Measurements from ENCODE around the gene NAT16. TPM values are rescaled to one million over a fixed set of nuclear protein-coding genes. Genes with fewer than 3 reads are reported as not detected.
"Not testable (repeated sequence)": the region's sequence is repeated elsewhere in the genome, so short reads cannot be mapped to it uniquely, and the experiment has no call there.

Gene NAT16
- total RNA-seq, 1 donor from 2014 or later = not detected

GRCh38 chr7:101137651-101138212 lies 42.4 kb downstream of the NAT16 start:
- Mint-ChIP-seq H3K9me3 (no peaks in the 10 kb centered on the region), H3K27me3 (ENCODE audit: insufficient read depth, low read depth) (peaks cover 6% of the 10 kb centered on the region), H3K4me3 (peak overlapping the region; percentile 58), H3K36me3 (no peaks in the 10 kb centered on the region), H3K27ac (peak overlapping the region; percentile 57), H3K4me1 (peaks cover 41% of the 10 kb centered on the region)
- H3K36me3 ChIP-seq = no peaks in the 10 kb centered on the region
- DNase-seq (ENCODE audit: low spot score) = no peak
- H3F3A ChIP-seq (ENCODE audit: low read depth) = peaks cover 14% of the 10 kb centered on the region
- no peak for TF ChIP-seq EZH2phosphoT487 (IDR thresholded peaks at IDR 0.05)
- no peak for TF ChIP-seq CTCF (IDR thresholded peaks at IDR 0.05)
- TF ChIP-seq EZH2 (IDR thresholded peaks at IDR 0.05) = no peak
- no peak overlapping the region for H3K4me3 ChIP-seq
- H3K9me3 ChIP-seq (ENCODE audit: low read depth) = no peaks in the 10 kb centered on the region
- H4K20me1 ChIP-seq (ENCODE audit: low read depth) = no peaks in the 10 kb centered on the region
- no peak overlapping the region for H3K9ac ChIP-seq
- no peak overlapping the region for H3K4me2 ChIP-seq
- H3K79me2 ChIP-seq (ENCODE audit: low read depth) = no peaks in the 10 kb centered on the region
- peaks cover 22% of the 10 kb centered on the region for H3K4me1 ChIP-seq
- no peak overlapping the region for H3K27ac ChIP-seq
- H3K27me3 ChIP-seq = no peaks in the 10 kb centered on the region
- no peak overlapping the region for H2AFZ ChIP-seq (replicated peaks)

- no peaks in the 10 kb centered on the region for H3K79me2 ChIP-seq (ENCODE audit: low read depth)
- H3K27me3 ChIP-seq = no peaks in the 10 kb centered on the region
- H3K4me3 Mint-ChIP-seq = peak overlapping the region; percentile 55
- H3K27ac ChIP-seq = no peak overlapping the region
- peaks cover 14% of the 10 kb centered on the region for H3F3A ChIP-seq (ENCODE audit: low read depth)
- H3K27me3 Mint-ChIP-seq (ENCODE audit: insufficient read depth, low read depth) = peaks cover 6% of the 10 kb centered on the region
- H4K20me1 ChIP-seq (ENCODE audit: low read depth) = no peaks in the 10 kb centered on the region
- H3K36me3 Mint-ChIP-seq = peaks cover 2% of the 10 kb centered on the region
- no peaks in the 10 kb centered on the region for H3K9me3 ChIP-seq (ENCODE audit: low read depth)
- H3K9ac ChIP-seq = no peak overlapping the region
- H3K36me3 ChIP-seq = no peaks in the 10 kb centered on the region
- H3K4me2 ChIP-seq = peak overlapping the region; percentile 70
- peak; percentile 54 for DNase-seq (ENCODE audit: low spot score)
- TF ChIP-seq EZH2 (IDR thresholded peaks at IDR 0.05) (no peak), CTCF (IDR thresholded peaks at IDR 0.05) (no peak), EZH2phosphoT487 (IDR thresholded peaks at IDR 0.05) (no peak)
- H2AFZ ChIP-seq (replicated peaks) = peak overlapping the region; percentile 68
- H3K9me3 Mint-ChIP-seq = no peaks in the 10 kb centered on the region
- peaks cover 38% of the 10 kb centered on the region for H3K4me1 Mint-ChIP-seq
- peak overlapping the region; percentile 24 for H3K4me3 ChIP-seq
- peak overlapping the region; percentile 35 for H3K27ac Mint-ChIP-seq
- peaks cover 22% of the 10 kb centered on the region for H3K4me1 ChIP-seq
Observed at GRCh38 chr7:101134399-101134980, 45.6 kb downstream of the NAT16 start.

- H3K27me3 ChIP-seq = no peaks in the 10 kb centered on the region
- peaks cover 2% of the 10 kb centered on the region for H3K36me3 Mint-ChIP-seq
- DNase-seq (ENCODE audit: low spot score) = no peak
- peaks cover 6% of the 10 kb centered on the region for H3K27me3 Mint-ChIP-seq (ENCODE audit: insufficient read depth, low read depth)
- H3F3A ChIP-seq (ENCODE audit: low read depth) = peaks cover 14% of the 10 kb centered on the region
- H3K4me2 ChIP-seq = peak overlapping the region; percentile 70
- no peak overlapping the region for H3K27ac ChIP-seq
- no peak overlapping the region for H3K9ac ChIP-seq
- TF ChIP-seq EZH2phosphoT487 (IDR thresholded peaks at IDR 0.05) (no peak), CTCF (IDR thresholded peaks at IDR 0.05) (no peak), EZH2 (IDR thresholded peaks at IDR 0.05) (no peak)
- H3K4me3 Mint-ChIP-seq = peak overlapping the region; percentile 44
- H3K9me3 ChIP-seq (ENCODE audit: low read depth) = no peaks in the 10 kb centered on the region
- peak overlapping the region; percentile 7 for H3K27ac Mint-ChIP-seq
- H3K79me2 ChIP-seq (ENCODE audit: low read depth) = no peaks in the 10 kb centered on the region
- H2AFZ ChIP-seq (replicated peaks) = peak overlapping the region; percentile 68
- peak overlapping the region; percentile 24 for H3K4me3 ChIP-seq
- H3K9me3 Mint-ChIP-seq = no peaks in the 10 kb centered on the region
- H3K36me3 ChIP-seq = no peaks in the 10 kb centered on the region
- peaks cover 22% of the 10 kb centered on the region for H3K4me1 ChIP-seq
- H3K4me1 Mint-ChIP-seq = peaks cover 36% of the 10 kb centered on the region
- H4K20me1 ChIP-seq (ENCODE audit: low read depth) = no peaks in the 10 kb centered on the region
Observed at GRCh38 chr7:101133621-101134398, 46.3 kb downstream of the NAT16 start.

- H3K9ac ChIP-seq; H3K36me3 Mint-ChIP-seq; H3K79me2 ChIP-seq (ENCODE audit: low read depth); H3K27me3 ChIP-seq; H3K4me3 ChIP-seq; H3K9me3 ChIP-seq (ENCODE audit: low read depth); H2AFZ ChIP-seq (replicated peaks); DNase-seq (ENCODE audit: low spot score); H3K27ac ChIP-seq; H3K36me3 ChIP-seq; H3K4me2 ChIP-seq; H3K4me3 Mint-ChIP-seq; H3K27me3 Mint-ChIP-seq (ENCODE audit: insufficient read depth, low read depth); H3K27ac Mint-ChIP-seq; H3K9me3 Mint-ChIP-seq; H4K20me1 ChIP-seq (ENCODE audit: low read depth): not testable (repeated sequence)
- Histone ChIP-seq H3K4me1 (peaks cover 22% of the 10 kb centered on the region), H3F3A (ENCODE audit: low read depth) (peaks cover 14% of the 10 kb centered on the region)
- H3K4me1 Mint-ChIP-seq = peaks cover 28% of the 10 kb centered on the region
Observed at GRCh38 chr7:101132626-101133600, 47.2 kb downstream of the NAT16 start.

Measured in neural progenitor cell (in vitro differentiated cells).